Mammary epithelial cell (primary cell): ENCODE measurements around the gene DDX4.

ENCODE experiments used
- EZH2 ChIP-seq: IDR thresholded peaks from 2 replicates; pipeline ENCODE4 v1.6.1; 2012; ENCODE audit warnings: low read length, inconsistent platforms, borderline replicate concordance
- TF ChIP-seq, protein P1 (sequence below), 2 donors: IDR thresholded peaks in 1 of 2; conservative IDR thresholded peaks in 1 of 2; 2 replicates each; pipeline ENCODE4 v1.5.1; 2011 to 2012; ENCODE audit warnings: inconsistent platforms in 2 of 2, low read length in 2 of 2, mild to moderate bottlenecking in 2 of 2, control low read depth in 1 of 2, low read depth in 1 of 2; ENCODE audit not compliant: insufficient read depth in 1 of 2; ENCODE audit errors: extremely low read depth in 1 of 2

GRCh38 chr5:55832446-55832845 is 94.6 kb downstream of the DDX4 start:
- TF ChIP-seq, protein P1, sequence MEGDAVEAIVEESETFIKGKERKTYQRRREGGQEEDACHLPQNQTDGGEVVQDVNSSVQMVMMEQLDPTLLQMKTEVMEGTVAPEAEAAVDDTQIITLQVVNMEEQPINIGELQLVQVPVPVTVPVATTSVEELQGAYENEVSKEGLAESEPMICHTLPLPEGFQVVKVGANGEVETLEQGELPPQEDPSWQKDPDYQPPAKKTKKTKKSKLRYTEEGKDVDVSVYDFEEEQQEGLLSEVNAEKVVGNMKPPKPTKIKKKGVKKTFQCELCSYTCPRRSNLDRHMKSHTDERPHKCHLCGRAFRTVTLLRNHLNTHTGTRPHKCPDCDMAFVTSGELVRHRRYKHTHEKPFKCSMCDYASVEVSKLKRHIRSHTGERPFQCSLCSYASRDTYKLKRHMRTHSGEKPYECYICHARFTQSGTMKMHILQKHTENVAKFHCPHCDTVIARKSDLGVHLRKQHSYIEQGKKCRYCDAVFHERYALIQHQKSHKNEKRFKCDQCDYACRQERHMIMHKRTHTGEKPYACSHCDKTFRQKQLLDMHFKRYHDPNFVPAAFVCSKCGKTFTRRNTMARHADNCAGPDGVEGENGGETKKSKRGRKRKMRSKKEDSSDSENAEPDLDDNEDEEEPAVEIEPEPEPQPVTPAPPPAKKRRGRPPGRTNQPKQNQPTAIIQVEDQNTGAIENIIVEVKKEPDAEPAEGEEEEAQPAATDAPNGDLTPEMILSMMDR (conservative IDR thresholded peaks at IDR 0.05 in 1 of 2, IDR thresholded peaks at IDR 0.05 in 1 of 2; ENCODE audit: extremely low read depth in 1 of 2, insufficient read depth in 1 of 2, low read depth in 1 of 2, low read length in 2 of 2) = no peak
- no peak for TF ChIP-seq EZH2
